RWPE2 (cell line): Measurements from ENCODE around the gene MIER2.
A peak's percentile ranks its signal among the peaks of the same experiment; 100 is the strongest.
"Not testable (repeated sequence)": the region's sequence is repeated elsewhere in the genome, so short reads cannot be mapped to it uniquely, and the experiment has no call there.

Experiments used
- ATAC-seq: fragments of 200-7000 bp; cut with Tn5 transposase; 3 replicates; pipeline ENCODE4 v1.9.1; 2021; ENCODE audit warnings: low read depth
- DNase-seq: peaks from one replicate; pipeline ENCODE4 v3.0.0-alpha.2; 2020; ENCODE audit warnings: low spot score
- H3K27ac ChIP-seq: fragments of 450-650 bp; 2 replicates; pipeline ENCODE4 v1.5.1; 2017; ENCODE audit warnings: mild to moderate bottlenecking; ENCODE audit not compliant: poor library complexity, severe bottlenecking
- H3K27me3 ChIP-seq: fragments of 250-450 bp; sonication (Bioruptor Pico); 2 replicates; pipeline ENCODE4 v1.5.1; 2021; ENCODE audit warnings: mild to moderate bottlenecking, moderate library complexity; ENCODE audit not compliant: insufficient read depth, poor library complexity, severe bottlenecking
- H3K36me3 ChIP-seq: fragments of 250-450 bp; sonication (Bioruptor Pico); 2 replicates; pipeline ENCODE4 v1.5.1; 2020; ENCODE audit warnings: low read depth, mild to moderate bottlenecking, moderate library complexity
- H3K4me1 ChIP-seq: fragments of 250-450 bp; sonication (Bioruptor Pico); 2 replicates; pipeline ENCODE4 v1.5.1; 2021; ENCODE audit warnings: mild to moderate bottlenecking, moderate library complexity; ENCODE audit not compliant: insufficient read depth, poor library complexity, severe bottlenecking
- H3K4me3 ChIP-seq: fragments of 250-450 bp; sonication (Bioruptor Pico); 2 replicates; pipeline ENCODE4 v1.5.1; 2021; ENCODE audit warnings: mild to moderate bottlenecking, moderate library complexity; ENCODE audit not compliant: severe bottlenecking
- H3K9me3 ChIP-seq: fragments of 250-450 bp; sonication (Bioruptor Pico); 2 replicates; pipeline ENCODE4 v1.5.1; 2021; ENCODE audit warnings: mild to moderate bottlenecking, moderate library complexity; ENCODE audit not compliant: severe bottlenecking
- TF ChIP-seq, protein P1 (sequence below): fragments of 450-650 bp; IDR thresholded peaks from one replicate; pipeline ENCODE4 v1.5.1; 2017; ENCODE audit warnings: mild to moderate bottlenecking, moderate library complexity; ENCODE audit not compliant: poor library complexity, severe bottlenecking

MIER2 gene, protein sequence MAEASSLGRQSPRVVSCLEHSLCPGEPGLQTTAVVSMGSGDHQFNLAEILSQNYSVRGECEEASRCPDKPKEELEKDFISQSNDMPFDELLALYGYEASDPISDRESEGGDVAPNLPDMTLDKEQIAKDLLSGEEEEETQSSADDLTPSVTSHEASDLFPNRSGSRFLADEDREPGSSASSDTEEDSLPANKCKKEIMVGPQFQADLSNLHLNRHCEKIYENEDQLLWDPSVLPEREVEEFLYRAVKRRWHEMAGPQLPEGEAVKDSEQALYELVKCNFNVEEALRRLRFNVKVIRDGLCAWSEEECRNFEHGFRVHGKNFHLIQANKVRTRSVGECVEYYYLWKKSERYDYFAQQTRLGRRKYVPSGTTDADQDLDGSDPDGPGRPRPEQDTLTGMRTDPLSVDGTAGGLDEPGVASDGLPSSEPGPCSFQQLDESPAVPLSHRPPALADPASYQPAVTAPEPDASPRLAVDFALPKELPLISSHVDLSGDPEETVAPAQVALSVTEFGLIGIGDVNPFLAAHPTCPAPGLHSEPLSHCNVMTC

DNA sequence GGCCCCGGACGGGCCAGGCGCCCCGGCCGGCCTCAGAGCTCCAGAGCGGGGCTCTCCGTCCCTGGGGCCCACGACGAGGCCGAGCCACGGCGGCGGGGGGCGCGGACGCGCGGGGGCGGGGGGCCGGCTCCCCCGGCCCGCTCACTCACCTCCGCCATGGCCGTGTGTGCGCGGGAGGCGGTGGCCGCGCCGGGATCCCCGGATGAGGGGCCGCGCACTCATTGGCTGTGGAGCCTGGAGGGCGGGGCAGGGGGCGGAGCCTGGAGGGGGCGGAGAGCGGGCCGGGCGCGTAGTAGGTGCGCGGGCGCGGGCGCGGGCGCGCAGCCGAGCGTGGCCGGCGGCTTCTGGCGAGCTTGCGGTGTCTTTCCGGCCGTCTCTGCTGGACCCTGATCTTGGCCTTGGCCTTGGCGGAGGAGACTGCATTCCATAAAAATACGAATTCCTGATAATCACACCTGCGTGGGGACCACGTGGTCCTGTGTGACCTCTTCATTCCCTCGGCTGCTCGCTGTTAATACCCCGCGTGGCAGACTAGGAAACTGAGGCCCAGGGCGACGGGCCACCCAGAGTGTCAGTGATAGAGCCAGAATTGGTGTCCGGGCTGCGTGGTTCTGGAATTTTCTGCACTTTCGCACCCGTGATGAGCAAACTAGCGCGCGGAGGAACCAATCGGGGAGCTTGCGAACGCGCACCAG lies at the start of gene MIER2:
Gene MIER2, minus strand, starts transcription at position 172 of the 695 bp plus-strand sequence. Its CDS starts 14 bp downstream, at position 158.
- H3K4me3 ChIP-seq = peak within 1 kb of the TSS; percentile 91
- H3K27ac ChIP-seq = peak within 1 kb of the TSS; percentile 69
- peaks cover 28% of the 10 kb centered on the region for H3K36me3 ChIP-seq
- no peaks in the 10 kb centered on the region for H3K9me3 ChIP-seq
- ATAC-seq (peak; percentile 73), DNase-seq (peak; percentile 67)
- peaks cover 13% of the 10 kb centered on the region for H3K4me1 ChIP-seq
- H3K27me3 ChIP-seq = no peaks in the 10 kb centered on the region
- TF ChIP-seq, protein P1, sequence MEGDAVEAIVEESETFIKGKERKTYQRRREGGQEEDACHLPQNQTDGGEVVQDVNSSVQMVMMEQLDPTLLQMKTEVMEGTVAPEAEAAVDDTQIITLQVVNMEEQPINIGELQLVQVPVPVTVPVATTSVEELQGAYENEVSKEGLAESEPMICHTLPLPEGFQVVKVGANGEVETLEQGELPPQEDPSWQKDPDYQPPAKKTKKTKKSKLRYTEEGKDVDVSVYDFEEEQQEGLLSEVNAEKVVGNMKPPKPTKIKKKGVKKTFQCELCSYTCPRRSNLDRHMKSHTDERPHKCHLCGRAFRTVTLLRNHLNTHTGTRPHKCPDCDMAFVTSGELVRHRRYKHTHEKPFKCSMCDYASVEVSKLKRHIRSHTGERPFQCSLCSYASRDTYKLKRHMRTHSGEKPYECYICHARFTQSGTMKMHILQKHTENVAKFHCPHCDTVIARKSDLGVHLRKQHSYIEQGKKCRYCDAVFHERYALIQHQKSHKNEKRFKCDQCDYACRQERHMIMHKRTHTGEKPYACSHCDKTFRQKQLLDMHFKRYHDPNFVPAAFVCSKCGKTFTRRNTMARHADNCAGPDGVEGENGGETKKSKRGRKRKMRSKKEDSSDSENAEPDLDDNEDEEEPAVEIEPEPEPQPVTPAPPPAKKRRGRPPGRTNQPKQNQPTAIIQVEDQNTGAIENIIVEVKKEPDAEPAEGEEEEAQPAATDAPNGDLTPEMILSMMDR = no peak

DNA sequence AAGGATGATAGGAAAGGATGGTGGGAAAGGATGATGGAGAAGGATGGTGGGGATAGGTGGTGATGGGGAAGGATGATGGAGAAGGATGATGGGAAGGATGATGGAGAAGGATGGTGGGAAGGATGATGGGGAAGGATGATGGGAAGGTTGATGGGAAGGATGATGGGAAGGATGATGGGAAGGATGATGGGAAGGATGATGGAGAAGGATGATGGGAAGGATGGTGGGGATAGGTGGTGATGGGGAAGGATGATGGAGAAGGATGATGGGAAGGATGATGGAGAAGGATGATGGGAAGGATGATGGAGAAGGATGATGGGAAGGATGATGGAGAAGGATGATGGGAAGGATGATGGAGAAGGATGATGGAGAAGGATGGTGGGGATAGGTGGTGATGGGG lies 49.0 kb upstream of the MIER2 start:
- H3K27ac ChIP-seq, ATAC-seq, H3K9me3 ChIP-seq, H3K4me1 ChIP-seq, H3K36me3 ChIP-seq, DNase-seq, H3K27me3 ChIP-seq, H3K4me3 ChIP-seq: not testable (repeated sequence)

DNA sequence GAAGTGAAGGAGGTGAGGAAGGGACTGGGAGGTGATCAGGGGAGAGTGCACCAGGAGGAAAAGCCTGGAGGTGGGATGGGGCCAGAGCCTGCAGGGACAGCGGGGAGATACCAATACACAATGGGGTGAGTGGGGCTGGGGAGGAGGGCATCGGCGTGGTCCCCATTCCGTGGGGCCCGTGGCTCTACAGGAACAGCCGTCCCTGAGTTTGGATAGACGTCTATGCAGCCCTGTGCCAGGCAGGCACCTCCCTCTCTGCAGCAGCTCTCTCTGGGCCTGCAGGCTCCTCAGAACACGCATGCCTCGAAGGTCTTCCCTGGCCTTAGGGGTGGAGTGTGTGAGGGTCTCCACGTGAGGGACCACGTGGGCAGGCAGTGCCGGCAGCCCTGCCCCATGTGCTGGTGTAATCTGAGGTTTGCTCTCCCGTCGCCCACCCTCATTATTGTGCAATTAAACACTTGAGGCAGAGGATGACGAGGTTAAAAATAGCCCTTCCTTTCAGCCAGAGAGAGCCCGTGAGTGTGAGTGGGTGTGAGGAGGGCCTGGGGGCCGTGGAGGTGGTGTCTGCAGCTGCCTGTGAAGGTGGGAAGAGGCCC lies 47.9 kb upstream of the MIER2 start:
- no peak for DNase-seq
- Histone ChIP-seq H3K4me3 (no peak overlapping the region), H3K36me3 (no peaks in the 10 kb centered on the region), H3K4me1 (peaks cover 4% of the 10 kb centered on the region), H3K9me3 (no peaks in the 10 kb centered on the region), H3K27me3 (no peaks in the 10 kb centered on the region), H3K27ac (no peak overlapping the region)
- no peak for ATAC-seq
- TF ChIP-seq, protein P1 = no peak

DNA sequence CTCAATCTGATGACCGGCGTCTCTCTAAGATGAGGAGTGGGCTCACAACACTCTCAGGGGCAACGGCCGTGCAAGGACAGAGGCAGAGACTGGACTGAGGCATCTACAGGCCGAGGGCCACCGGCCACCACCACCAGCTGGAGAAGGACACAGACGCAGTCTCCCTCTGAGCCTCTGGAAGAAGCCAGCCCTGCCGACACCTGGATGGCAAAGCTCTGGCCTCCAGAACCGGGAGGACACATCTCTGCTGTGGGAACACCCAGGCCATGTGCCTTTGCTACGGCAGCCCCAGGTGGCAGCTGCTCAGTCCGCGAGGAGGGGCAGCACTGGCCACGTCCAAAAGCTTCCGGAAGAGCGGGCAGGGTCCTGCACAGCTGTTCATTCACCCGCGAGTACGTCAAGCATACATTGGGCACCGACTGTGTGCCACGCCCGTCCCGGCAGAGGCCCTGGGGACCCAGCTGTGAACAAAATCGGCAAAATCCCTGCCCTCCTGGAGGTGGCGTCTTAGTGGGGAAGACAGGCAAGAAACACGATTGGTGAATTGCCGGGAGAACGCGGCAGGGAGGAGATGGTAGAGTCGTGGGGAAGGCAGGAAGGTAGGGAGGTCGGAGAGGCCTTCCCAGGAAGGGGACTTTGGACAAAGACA lies 47.3 kb upstream of the MIER2 start:
- H3K4me3 ChIP-seq = no peak overlapping the region
- H3K36me3 ChIP-seq = no peaks in the 10 kb centered on the region
- DNase-seq = no peak
- no peaks in the 10 kb centered on the region for H3K27me3 ChIP-seq
- TF ChIP-seq, protein P1 = no peak
- no peaks in the 10 kb centered on the region for H3K9me3 ChIP-seq
- ATAC-seq = no peak
- peaks cover 4% of the 10 kb centered on the region for H3K4me1 ChIP-seq
- H3K27ac ChIP-seq = no peak overlapping the region

DNA sequence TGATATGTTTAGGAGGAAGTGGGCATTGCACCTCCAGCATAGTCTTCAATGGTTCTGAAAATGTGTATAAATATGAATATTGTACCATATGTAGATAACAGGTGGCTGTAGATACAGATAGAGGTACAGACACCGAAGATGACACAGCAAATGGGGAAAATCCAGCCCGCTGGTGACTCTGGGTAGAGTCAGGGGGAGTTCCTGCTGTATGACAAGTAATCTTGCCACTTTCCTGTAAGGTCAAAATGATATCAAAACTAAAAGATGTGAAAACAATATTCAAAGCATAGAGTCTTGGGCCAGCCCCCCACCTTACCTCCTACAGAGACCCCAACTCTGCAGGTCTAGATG lies 46.6 kb upstream of the MIER2 start:
- TF ChIP-seq, protein P1 = no peak
- no peak for ATAC-seq
- no peaks in the 10 kb centered on the region for H3K9me3 ChIP-seq

More for the DNA sequence above, 46.6 kb upstream of the MIER2 start:
- Histone ChIP-seq H3K4me3 (no peak overlapping the region), H3K36me3 (no peaks in the 10 kb centered on the region), H3K4me1 (peaks cover 4% of the 10 kb centered on the region), H3K27me3 (no peaks in the 10 kb centered on the region), H3K27ac (no peak overlapping the region)
- DNase-seq = no peak
